Colonic mucosa (tissue), 4 donors: ENCODE results near the gene WAPL. TPM values are rescaled to one million over a fixed set of nuclear protein-coding genes. Genes with fewer than 3 reads are reported as not detected.

Source experiments
- DNase-seq: peaks from one replicate; pipeline ENCODE4 v3.0.0-alpha.2; 2020
- H3K27ac ChIP-seq: fragments of 200-600 bp; one replicate; pipeline ENCODE4 v1.8.0; 2021
- H3K27me3 ChIP-seq: fragments of 200-600 bp; one replicate; pipeline ENCODE4 v1.8.0; 2021
- H3K36me3 ChIP-seq: fragments of 200-600 bp; one replicate; pipeline ENCODE4 v1.8.0; 2021
- H3K4me1 ChIP-seq: fragments of 200-600 bp; one replicate; pipeline ENCODE4 v1.8.0; 2021; ENCODE audit warnings: mild to moderate bottlenecking
- H3K4me3 ChIP-seq: fragments of 200-600 bp; one replicate; pipeline ENCODE4 v1.8.0; 2021
- H3K9ac ChIP-seq, 2 donors: one replicate each; pipeline ENCODE4 v1.7.0; 2013; ENCODE audit warnings: control low read depth in 2 of 2, low read depth in 2 of 2, low read length in 2 of 2
- H3K9me3 ChIP-seq: fragments of 200-600 bp; one replicate; pipeline ENCODE4 v1.8.0; 2021
- CTCF ChIP-seq: fragments of 200-600 bp; IDR thresholded peaks from one replicate; pipeline ENCODE4 v1.8.0; 2022; ENCODE audit warnings: antibody characterized with exemption, mild to moderate bottlenecking
- intact Hi-C: fragments of 100-400 bp; cut with DNase I; formaldehyde crosslinking; loops from one replicate; pipeline ENCODE4 v1.14.1; 2022
- total RNA-seq, 2 donors: library from RNA; stranded (reverse); fragmentation: NEBNext Ultra II Directional in 1 of 2; extraction: Animal tissue kit (Norgen Biotek cat#: 25700) in 1 of 2; gene quantifications; one replicate each; pipeline ENCODE4 v1.2.1, GENCODE V29; 2021
- donor health status: healthy.
- donor health status: DM: no; HTN: no; CAD: no.
- donor health status: DM: no; HTN: no; CAD: no.

WAPL gene
- total RNA-seq, 2 donors from 2014 or later, result 32.7 to 33.9 TPM

- Histone ChIP-seq H3K36me3 (no peaks in the 10 kb centered on the region), H3K9me3 (no peaks in the 10 kb centered on the region)
- intact Hi-C loops, result no loop called here
Measured at GRCh38 chr10:86480571-86480970, 41.0 kb downstream of the WAPL start.

GRCh38 chr10:86472061-86472460 lies 49.5 kb downstream of the WAPL start:
- Histone ChIP-seq H3K4me3 (no peak overlapping the region), H3K27me3 (no peaks in the 10 kb centered on the region), H3K36me3 (no peaks in the 10 kb centered on the region), H3K27ac (no peak overlapping the region), H3K4me1 (no peaks in the 10 kb centered on the region), H3K9ac (no peak overlapping the region), H3K9me3 (no peaks in the 10 kb centered on the region)
- intact Hi-C loops, result no loop called here
- no peak for TF ChIP-seq CTCF
- no peak for DNase-seq

More at GRCh38 chr10:86480571-86480970, 41.0 kb downstream of the WAPL start:
- no peak for DNase-seq
- no peaks in the 10 kb centered on the region for H3K27me3 ChIP-seq
- H3K4me3 ChIP-seq, result no peak overlapping the region
- H3K9ac ChIP-seq, result no peak overlapping the region
- H3K4me1 ChIP-seq, result no peaks in the 10 kb centered on the region
- TF ChIP-seq CTCF, result no peak
- H3K27ac ChIP-seq, result no peak overlapping the region

- no peak for TF ChIP-seq CTCF
Measured at GRCh38 chr10:86461963-86462804, 59.4 kb downstream of the WAPL start.

GRCh38 chr10:86451604-86451960 lies 70.0 kb downstream of the WAPL start:
- Histone ChIP-seq H3K9ac (no peak overlapping the region), H3K36me3 (peaks cover 5% of the 10 kb centered on the region), H3K27ac (no peak overlapping the region), H3K4me3 (no peak overlapping the region), H3K9me3 (no peaks in the 10 kb centered on the region), H3K4me1 (no peaks in the 10 kb centered on the region), H3K27me3 (no peaks in the 10 kb centered on the region)
- intact Hi-C loops, result no loop called here
- DNase-seq, result no peak
- no peak for TF ChIP-seq CTCF

More at GRCh38 chr10:86461963-86462804, 59.4 kb downstream of the WAPL start:
- no peaks in the 10 kb centered on the region for H3K27me3 ChIP-seq
- intact Hi-C loops, result no loop called here
- no peak overlapping the region for H3K9ac ChIP-seq
- H3K27ac ChIP-seq, result no peak overlapping the region
- no peak overlapping the region for H3K4me3 ChIP-seq
- H3K9me3 ChIP-seq, result no peaks in the 10 kb centered on the region
- no peaks in the 10 kb centered on the region for H3K4me1 ChIP-seq
- DNase-seq, result no peak
- peaks cover 4% of the 10 kb centered on the region for H3K36me3 ChIP-seq

GRCh38 chr10:86450806-86451603 lies 70.6 kb downstream of the WAPL start:
- peaks cover 5% of the 10 kb centered on the region for H3K36me3 ChIP-seq
- intact Hi-C loops, result no loop called here
- H3K9me3 ChIP-seq, result no peaks in the 10 kb centered on the region
- TF ChIP-seq CTCF, result no peak
- no peak overlapping the region for H3K9ac ChIP-seq
- no peaks in the 10 kb centered on the region for H3K27me3 ChIP-seq
- no peaks in the 10 kb centered on the region for H3K4me1 ChIP-seq
- no peak overlapping the region for H3K4me3 ChIP-seq
- no peak overlapping the region for H3K27ac ChIP-seq
- DNase-seq, result no peak
